ENCODE results near the gene VAPB.

VAPB gene

GRCh38 chr20:58454460-58454859, 65.4 kb downstream of the VAPB start:
- ATAC-seq (ENCODE audit: low read depth) (no peak), DNase-seq (ENCODE audit: low spot score) (no peak)
- no peak for TF ChIP-seq CTCF (IDR thresholded peaks at IDR 0.05; ENCODE audit: poor library complexity, severe bottlenecking)
- Histone ChIP-seq H3K27me3 (ENCODE audit: insufficient read depth, poor library complexity, severe bottlenecking) (no peaks in the 10 kb centered on the region), H3K4me1 (ENCODE audit: insufficient read depth, poor library complexity, severe bottlenecking) (peaks cover 22% of the 10 kb centered on the region), H3K36me3 (ENCODE audit: low read depth) (peaks cover 25% of the 10 kb centered on the region), H3K27ac (ENCODE audit: poor library complexity, severe bottlenecking) (no peak overlapping the region), H3K9me3 (ENCODE audit: severe bottlenecking) (peaks cover 5% of the 10 kb centered on the region), H3K4me3 (ENCODE audit: severe bottlenecking) (no peak overlapping the region)

- H3K27me3 ChIP-seq (ENCODE audit: insufficient read depth, poor library complexity, severe bottlenecking), result no peaks in the 10 kb centered on the region
- peak overlapping the region; percentile 93 for H3K27ac ChIP-seq (ENCODE audit: poor library complexity, severe bottlenecking)
- DNase-seq (ENCODE audit: low spot score), result peak; percentile 91
- peak; percentile 17 for ATAC-seq (ENCODE audit: low read depth)
- H3K4me1 ChIP-seq (ENCODE audit: insufficient read depth, poor library complexity, severe bottlenecking), result peaks cover 26% of the 10 kb centered on the region
- 0 out of 2 replicates have a peak, but pooled peaks cover 4% of the 10 kb centered on the region for H3K36me3 ChIP-seq (ENCODE audit: low read depth)
- no peak for TF ChIP-seq CTCF (IDR thresholded peaks at IDR 0.05; ENCODE audit: poor library complexity, severe bottlenecking)
- H3K9me3 ChIP-seq (ENCODE audit: severe bottlenecking), result peaks cover 5% of the 10 kb centered on the region
- no peak overlapping the region for H3K4me3 ChIP-seq (ENCODE audit: severe bottlenecking)
Measured at GRCh38 chr20:58457083-58457695, 68.2 kb downstream of the VAPB start.

GRCh38 chr20:58458342-58459057, 69.5 kb downstream of the VAPB start:
- Histone ChIP-seq H3K27ac (ENCODE audit: poor library complexity, severe bottlenecking) (peak overlapping the region; percentile 93), H3K36me3 (ENCODE audit: low read depth) (0 out of 2 replicates have a peak, but pooled peaks cover 3% of the 10 kb centered on the region), H3K4me1 (ENCODE audit: insufficient read depth, poor library complexity, severe bottlenecking) (peaks cover 32% of the 10 kb centered on the region), H3K4me3 (ENCODE audit: severe bottlenecking) (no peak overlapping the region), H3K9me3 (ENCODE audit: severe bottlenecking) (peaks cover 5% of the 10 kb centered on the region), H3K27me3 (ENCODE audit: insufficient read depth, poor library complexity, severe bottlenecking) (no peaks in the 10 kb centered on the region)
- TF ChIP-seq CTCF (IDR thresholded peaks at IDR 0.05; ENCODE audit: poor library complexity, severe bottlenecking), result no peak
- DNase-seq (ENCODE audit: low spot score) (peak; percentile 81), ATAC-seq (ENCODE audit: low read depth) (no peak)

GRCh38 chr20:58459058-58459750, 70.2 kb downstream of the VAPB start:
- Histone ChIP-seq H3K27me3 (ENCODE audit: insufficient read depth, poor library complexity, severe bottlenecking) (no peaks in the 10 kb centered on the region), H3K9me3 (ENCODE audit: severe bottlenecking) (peaks cover 2% of the 10 kb centered on the region), H3K27ac (ENCODE audit: poor library complexity, severe bottlenecking) (peak overlapping the region; percentile 93), H3K4me1 (ENCODE audit: insufficient read depth, poor library complexity, severe bottlenecking) (peaks cover 32% of the 10 kb centered on the region), H3K4me3 (ENCODE audit: severe bottlenecking) (no peak overlapping the region), H3K36me3 (ENCODE audit: low read depth) (0 out of 2 replicates have a peak, but pooled peaks cover 3% of the 10 kb centered on the region)
- ATAC-seq (ENCODE audit: low read depth) (no peak), DNase-seq (ENCODE audit: low spot score) (peak; percentile 22)
- TF ChIP-seq CTCF (IDR thresholded peaks at IDR 0.05; ENCODE audit: poor library complexity, severe bottlenecking), result no peak

Measured in RWPE2 (cell line).